ENCODE data around the gene GOLGA6L2.

GRCh38 chr15:23441204-23441603 is 5.8 kb downstream of the GOLGA6L2 start:
- no peak for TF ChIP-seq SUZ12 (IDR thresholded peaks at IDR 0.05; ENCODE audit: extremely low read depth, insufficient read depth, insufficient read length)
- TF ChIP-seq YY1 (IDR thresholded peaks at IDR 0.05; ENCODE audit: insufficient read depth, insufficient read length), result no peak
- no peak for TF ChIP-seq ZNF274 (IDR thresholded peaks at IDR 0.05; ENCODE audit: low read depth, low read length)

Measured in NT2/D1 (cell line).